HUES48 (cell line): ENCODE results near the gene ABCC10.

Experiments
- H3K27ac ChIP-seq: one replicate; pipeline ENCODE4 v1.7.0; 2013; ENCODE audit warnings: low read depth, low read length, inconsistent platforms
- H3K27me3 ChIP-seq: 2 replicates; pipeline ENCODE4 v1.6.1; 2013; ENCODE audit warnings: mild to moderate bottlenecking, low read length; ENCODE audit not compliant: control insufficient read depth, insufficient read depth
- H3K36me3 ChIP-seq: 2 replicates; pipeline ENCODE4 v1.6.1; 2013; ENCODE audit warnings: low read length; ENCODE audit not compliant: control insufficient read depth, insufficient read depth
- H3K4me1 ChIP-seq: 2 replicates; pipeline ENCODE4 v1.6.1; 2013; ENCODE audit warnings: mild to moderate bottlenecking, low read length; ENCODE audit not compliant: control insufficient read depth, insufficient read depth
- H3K4me3 ChIP-seq: 2 replicates; pipeline ENCODE4 v1.5.1; 2013; ENCODE audit warnings: mild to moderate bottlenecking, low read depth, low read length
- H3K9ac ChIP-seq: 2 replicates; pipeline ENCODE4 v1.6.1; 2013; ENCODE audit warnings: mild to moderate bottlenecking, low read depth, low read length, moderate library complexity
- H3K9me3 ChIP-seq: 2 replicates; pipeline ENCODE4 v1.6.1; 2013; ENCODE audit warnings: low read length; ENCODE audit not compliant: control insufficient read depth, insufficient read depth

ABCC10 gene

GRCh38 chr6:43490523-43490939 lies 63.2 kb downstream of the ABCC10 start:
- peaks cover 17% of the 10 kb centered on the region; the same call in 1 of the 2 replicates for H3K36me3 ChIP-seq
- H3K27ac ChIP-seq, result no peak overlapping the region
- no peaks in the 10 kb centered on the region for H3K27me3 ChIP-seq
- no peak overlapping the region for H3K9ac ChIP-seq
- no peak overlapping the region for H3K4me3 ChIP-seq
- H3K4me1 ChIP-seq, result peaks cover 16% of the 10 kb centered on the region
- H3K9me3 ChIP-seq, result no peaks in the 10 kb centered on the region

- H3K4me3 ChIP-seq, result no peak overlapping the region
- peaks cover 24% of the 10 kb centered on the region for H3K4me1 ChIP-seq
- H3K27me3 ChIP-seq, result no peaks in the 10 kb centered on the region
- H3K27ac ChIP-seq, result peak overlapping the region; percentile 23
- peaks cover 13% of the 10 kb centered on the region; the same call in 1 of the 2 replicates for H3K36me3 ChIP-seq
- H3K9ac ChIP-seq, result no peak overlapping the region
- H3K9me3 ChIP-seq, result no peaks in the 10 kb centered on the region
These were observed 64.7 kb downstream of the ABCC10 start for GRCh38 chr6:43491750-43492661.

GRCh38 chr6:43492673-43493072 lies 65.3 kb downstream of the ABCC10 start:
- H3K36me3 ChIP-seq, result peaks cover 13% of the 10 kb centered on the region; the same call in 1 of the 2 replicates
- no peaks in the 10 kb centered on the region for H3K9me3 ChIP-seq
- H3K27ac ChIP-seq, result peak overlapping the region; percentile 23
- H3K9ac ChIP-seq, result no peak overlapping the region
- peaks cover 24% of the 10 kb centered on the region for H3K4me1 ChIP-seq
- H3K27me3 ChIP-seq, result no peaks in the 10 kb centered on the region
- no peak overlapping the region for H3K4me3 ChIP-seq

GRCh38 chr6:43493230-43493629 lies 65.9 kb downstream of the ABCC10 start:
- H3K4me1 ChIP-seq, result peaks cover 24% of the 10 kb centered on the region
- no peak overlapping the region for H3K9ac ChIP-seq
- no peak overlapping the region for H3K4me3 ChIP-seq
- peaks cover 18% of the 10 kb centered on the region; the same call in 1 of the 2 replicates for H3K36me3 ChIP-seq
- no peak overlapping the region for H3K27ac ChIP-seq
- no peaks in the 10 kb centered on the region for H3K27me3 ChIP-seq
- H3K9me3 ChIP-seq, result no peaks in the 10 kb centered on the region

GRCh38 chr6:43493833-43494232 lies 66.5 kb downstream of the ABCC10 start:
- Histone ChIP-seq H3K27ac (no peak overlapping the region), H3K9me3 (no peaks in the 10 kb centered on the region), H3K27me3 (no peaks in the 10 kb centered on the region), H3K36me3 (peaks cover 24% of the 10 kb centered on the region), H3K9ac (no peak overlapping the region), H3K4me1 (peaks cover 24% of the 10 kb centered on the region), H3K4me3 (no peak overlapping the region)

- Histone ChIP-seq H3K4me1 (peaks cover 24% of the 10 kb centered on the region), H3K36me3 (peaks cover 26% of the 10 kb centered on the region), H3K9me3 (no peaks in the 10 kb centered on the region), H3K27ac (no peak overlapping the region), H3K27me3 (no peaks in the 10 kb centered on the region), H3K4me3 (no peak overlapping the region), H3K9ac (no peak overlapping the region)
These were observed 67.0 kb downstream of the ABCC10 start for GRCh38 chr6:43494321-43494720.

GRCh38 chr6:43494766-43495165 lies 67.4 kb downstream of the ABCC10 start:
- Histone ChIP-seq H3K9me3 (no peaks in the 10 kb centered on the region), H3K27ac (no peak overlapping the region), H3K4me1 (peaks cover 24% of the 10 kb centered on the region), H3K36me3 (peaks cover 26% of the 10 kb centered on the region), H3K27me3 (no peaks in the 10 kb centered on the region), H3K9ac (no peak overlapping the region), H3K4me3 (no peak overlapping the region)

- H3K27ac ChIP-seq, result peak overlapping the region; percentile 66
- peaks cover 24% of the 10 kb centered on the region for H3K4me1 ChIP-seq
- H3K4me3 ChIP-seq, result no peak overlapping the region
- no peaks in the 10 kb centered on the region for H3K9me3 ChIP-seq
- H3K9ac ChIP-seq, result no peak overlapping the region
- peaks cover 31% of the 10 kb centered on the region for H3K36me3 ChIP-seq
- H3K27me3 ChIP-seq, result no peaks in the 10 kb centered on the region
These were observed 68.1 kb downstream of the ABCC10 start for GRCh38 chr6:43495409-43495941.

GRCh38 chr6:43496370-43497128 lies 69.2 kb downstream of the ABCC10 start:
- H3K4me1 ChIP-seq, result peaks cover 24% of the 10 kb centered on the region
- H3K27ac ChIP-seq, result peak overlapping the region; percentile 66
- peaks cover 42% of the 10 kb centered on the region for H3K36me3 ChIP-seq
- no peaks in the 10 kb centered on the region for H3K27me3 ChIP-seq
- H3K9ac ChIP-seq, result no peak overlapping the region
- H3K4me3 ChIP-seq, result no peak overlapping the region
- no peaks in the 10 kb centered on the region for H3K9me3 ChIP-seq

- Histone ChIP-seq H3K9me3 (no peaks in the 10 kb centered on the region), H3K27me3 (no peaks in the 10 kb centered on the region), H3K4me3 (no peak overlapping the region), H3K36me3 (peaks cover 47% of the 10 kb centered on the region), H3K27ac (no peak overlapping the region), H3K4me1 (peaks cover 24% of the 10 kb centered on the region), H3K9ac (no peak overlapping the region)
These were observed 69.7 kb downstream of the ABCC10 start for GRCh38 chr6:43497129-43497396.

- H3K9me3 ChIP-seq, result no peaks in the 10 kb centered on the region
- H3K4me3 ChIP-seq, result no peak overlapping the region
- H3K4me1 ChIP-seq, result peaks cover 19% of the 10 kb centered on the region
- no peaks in the 10 kb centered on the region for H3K27me3 ChIP-seq
- peaks cover 54% of the 10 kb centered on the region for H3K36me3 ChIP-seq
- no peak overlapping the region for H3K27ac ChIP-seq
- no peak overlapping the region for H3K9ac ChIP-seq
These were observed 70.3 kb downstream of the ABCC10 start for GRCh38 chr6:43497689-43498088.
